ENCODE data around the gene ZNF598.

Gene ZNF598

DNA sequence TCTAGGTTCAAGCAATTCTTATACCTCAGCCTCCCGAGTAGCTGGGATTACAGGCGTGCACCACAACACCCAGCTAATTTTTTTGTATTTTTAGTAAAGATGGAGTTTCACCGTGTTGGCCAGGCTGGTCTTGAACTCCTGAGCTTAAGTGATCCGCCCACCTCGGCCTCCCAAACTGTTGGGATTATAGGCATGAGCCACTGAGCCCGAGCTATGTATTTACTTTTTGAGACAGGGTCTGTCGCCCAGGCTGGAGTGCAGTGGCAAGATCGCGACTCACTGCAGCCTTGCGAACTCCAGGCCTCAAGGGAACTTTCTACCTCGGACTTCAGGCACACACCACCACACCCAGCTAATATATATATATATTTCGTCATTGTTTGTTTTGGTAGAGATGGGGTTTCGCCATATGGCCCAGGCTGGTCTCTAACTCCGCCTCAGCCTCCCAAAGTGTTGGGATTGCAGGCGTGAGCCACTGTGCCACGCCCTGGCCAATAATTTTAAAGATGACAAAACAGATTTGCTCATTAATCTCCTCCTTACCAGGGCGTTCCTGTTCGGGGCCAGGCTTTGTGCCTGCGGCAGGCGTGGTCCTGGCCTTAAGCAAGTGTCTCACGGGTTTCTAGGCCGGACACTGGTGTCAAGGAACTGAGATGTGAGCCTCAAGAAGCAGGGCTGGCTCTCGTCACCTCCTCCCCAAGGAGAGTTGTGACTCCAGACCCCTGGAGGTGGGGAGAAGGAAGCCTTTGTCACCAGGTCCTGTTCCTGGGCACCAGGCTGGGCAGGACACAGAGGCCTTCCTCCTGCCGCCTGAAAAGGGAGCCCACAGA is 5.7 kb upstream of the ZNF598 start (continued):
- TF ChIP-seq, protein P1, sequence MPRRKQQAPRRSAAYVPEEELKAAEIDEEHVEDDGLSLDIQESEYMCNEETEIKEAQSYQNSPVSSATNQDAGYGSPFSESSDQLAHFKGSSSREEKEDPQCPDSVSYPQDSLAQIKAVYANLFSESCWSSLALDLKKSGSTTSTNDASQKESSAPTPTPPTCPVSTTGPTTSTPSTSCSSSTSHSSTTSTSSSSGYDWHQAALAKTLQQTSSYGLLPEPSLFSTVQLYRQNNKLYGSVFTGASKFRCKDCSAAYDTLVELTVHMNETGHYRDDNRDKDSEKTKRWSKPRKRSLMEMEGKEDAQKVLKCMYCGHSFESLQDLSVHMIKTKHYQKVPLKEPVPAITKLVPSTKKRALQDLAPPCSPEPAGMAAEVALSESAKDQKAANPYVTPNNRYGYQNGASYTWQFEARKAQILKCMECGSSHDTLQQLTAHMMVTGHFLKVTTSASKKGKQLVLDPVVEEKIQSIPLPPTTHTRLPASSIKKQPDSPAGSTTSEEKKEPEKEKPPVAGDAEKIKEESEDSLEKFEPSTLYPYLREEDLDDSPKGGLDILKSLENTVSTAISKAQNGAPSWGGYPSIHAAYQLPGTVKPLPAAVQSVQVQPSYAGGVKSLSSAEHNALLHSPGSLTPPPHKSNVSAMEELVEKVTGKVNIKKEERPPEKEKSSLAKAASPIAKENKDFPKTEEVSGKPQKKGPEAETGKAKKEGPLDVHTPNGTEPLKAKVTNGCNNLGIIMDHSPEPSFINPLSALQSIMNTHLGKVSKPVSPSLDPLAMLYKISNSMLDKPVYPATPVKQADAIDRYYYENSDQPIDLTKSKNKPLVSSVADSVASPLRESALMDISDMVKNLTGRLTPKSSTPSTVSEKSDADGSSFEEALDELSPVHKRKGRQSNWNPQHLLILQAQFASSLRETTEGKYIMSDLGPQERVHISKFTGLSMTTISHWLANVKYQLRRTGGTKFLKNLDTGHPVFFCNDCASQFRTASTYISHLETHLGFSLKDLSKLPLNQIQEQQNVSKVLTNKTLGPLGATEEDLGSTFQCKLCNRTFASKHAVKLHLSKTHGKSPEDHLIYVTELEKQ (tag by site-specific recombination; IDR thresholded peaks at IDR 0.05; ENCODE audit: borderline replicate concordance), result no peak
- no peak for TF ChIP-seq ZNF571 (tag by site-specific recombination; IDR thresholded peaks at IDR 0.05)
- peak; percentile 77 for TF ChIP-seq ZNF335 (tag by site-specific recombination; conservative IDR thresholded peaks at IDR 0.05)
- TF ChIP-seq ZNF223 (tag by site-specific recombination; IDR thresholded peaks at IDR 0.05), result no peak
- no peak for TF ChIP-seq ZNF555 (tag by site-specific recombination; conservative IDR thresholded peaks at IDR 0.05)
- TF ChIP-seq, protein P2, sequence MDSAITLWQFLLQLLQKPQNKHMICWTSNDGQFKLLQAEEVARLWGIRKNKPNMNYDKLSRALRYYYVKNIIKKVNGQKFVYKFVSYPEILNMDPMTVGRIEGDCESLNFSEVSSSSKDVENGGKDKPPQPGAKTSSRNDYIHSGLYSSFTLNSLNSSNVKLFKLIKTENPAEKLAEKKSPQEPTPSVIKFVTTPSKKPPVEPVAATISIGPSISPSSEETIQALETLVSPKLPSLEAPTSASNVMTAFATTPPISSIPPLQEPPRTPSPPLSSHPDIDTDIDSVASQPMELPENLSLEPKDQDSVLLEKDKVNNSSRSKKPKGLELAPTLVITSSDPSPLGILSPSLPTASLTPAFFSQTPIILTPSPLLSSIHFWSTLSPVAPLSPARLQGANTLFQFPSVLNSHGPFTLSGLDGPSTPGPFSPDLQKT (IDR thresholded peaks at IDR 0.05; ENCODE audit: borderline replicate concordance, low read depth, low read length), result no peak
- TF ChIP-seq KLF10 (tag by site-specific recombination; IDR thresholded peaks at IDR 0.05), result peak; percentile 87
- peak; percentile 80 for TF ChIP-seq IKZF3 (tag by site-specific recombination; IDR thresholded peaks at IDR 0.05)
- TF ChIP-seq ZFP37 (tag by site-specific recombination; IDR thresholded peaks at IDR 0.05), result no peak
- no peak for TF ChIP-seq ZNF426 (tag by site-specific recombination; IDR thresholded peaks at IDR 0.05)
- TF ChIP-seq ZNF416 (tag by site-specific recombination; IDR thresholded peaks at IDR 0.05), result no peak
- no peak for TF ChIP-seq OVOL3 (tag by site-specific recombination; IDR thresholded peaks at IDR 0.05)
- TF ChIP-seq SP2 (tag by site-specific recombination; IDR thresholded peaks at IDR 0.05), result peak; percentile 72
- TF ChIP-seq ZNF701 (tag by site-specific recombination; IDR thresholded peaks at IDR 0.05), result no peak
- TF ChIP-seq KLF7 (tag by site-specific recombination; IDR thresholded peaks at IDR 0.05; ENCODE audit: borderline replicate concordance), result peak; percentile 98
- TF ChIP-seq, protein P3, sequence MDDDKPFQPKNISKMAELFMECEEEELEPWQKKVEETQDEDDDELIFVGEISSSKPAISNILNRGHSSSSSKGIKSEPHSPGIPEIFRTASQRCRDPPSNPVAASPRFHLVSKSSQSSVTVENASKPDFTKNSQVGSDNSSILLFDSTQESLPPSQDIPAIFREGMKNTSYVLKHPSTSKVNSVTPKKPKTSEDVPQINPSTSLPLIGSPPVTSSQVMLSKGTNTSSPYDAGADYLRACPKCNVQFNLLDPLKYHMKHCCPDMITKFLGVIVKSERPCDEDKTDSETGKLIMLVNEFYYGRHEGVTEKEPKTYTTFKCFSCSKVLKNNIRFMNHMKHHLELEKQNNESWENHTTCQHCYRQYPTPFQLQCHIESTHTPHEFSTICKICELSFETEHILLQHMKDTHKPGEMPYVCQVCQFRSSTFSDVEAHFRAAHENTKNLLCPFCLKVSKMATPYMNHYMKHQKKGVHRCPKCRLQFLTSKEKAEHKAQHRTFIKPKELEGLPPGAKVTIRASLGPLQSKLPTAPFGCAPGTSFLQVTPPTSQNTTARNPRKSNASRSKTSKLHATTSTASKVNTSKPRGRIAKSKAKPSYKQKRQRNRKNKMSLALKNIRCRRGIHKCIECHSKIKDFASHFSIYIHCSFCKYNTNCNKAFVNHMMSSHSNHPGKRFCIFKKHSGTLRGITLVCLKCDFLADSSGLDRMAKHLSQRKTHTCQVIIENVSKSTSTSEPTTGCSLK (tag by site-specific recombination; IDR thresholded peaks at IDR 0.05), result no peak
- TF ChIP-seq, protein P4, sequence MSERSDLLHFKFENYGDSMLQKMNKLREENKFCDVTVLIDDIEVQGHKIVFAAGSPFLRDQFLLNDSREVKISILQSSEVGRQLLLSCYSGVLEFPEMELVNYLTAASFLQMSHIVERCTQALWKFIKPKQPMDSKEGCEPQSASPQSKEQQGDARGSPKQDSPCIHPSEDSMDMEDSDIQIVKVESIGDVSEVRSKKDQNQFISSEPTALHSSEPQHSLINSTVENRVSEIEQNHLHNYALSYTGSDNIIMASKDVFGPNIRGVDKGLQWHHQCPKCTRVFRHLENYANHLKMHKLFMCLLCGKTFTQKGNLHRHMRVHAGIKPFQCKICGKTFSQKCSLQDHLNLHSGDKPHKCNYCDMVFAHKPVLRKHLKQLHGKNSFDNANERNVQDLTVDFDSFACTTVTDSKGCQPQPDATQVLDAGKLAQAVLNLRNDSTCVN (tag by site-specific recombination; optimal IDR thresholded peaks at IDR 0.05), result peak; percentile 33
- no peak for TF ChIP-seq ZNF785 (tag by site-specific recombination; IDR thresholded peaks at IDR 0.05)
- TF ChIP-seq, protein P5, sequence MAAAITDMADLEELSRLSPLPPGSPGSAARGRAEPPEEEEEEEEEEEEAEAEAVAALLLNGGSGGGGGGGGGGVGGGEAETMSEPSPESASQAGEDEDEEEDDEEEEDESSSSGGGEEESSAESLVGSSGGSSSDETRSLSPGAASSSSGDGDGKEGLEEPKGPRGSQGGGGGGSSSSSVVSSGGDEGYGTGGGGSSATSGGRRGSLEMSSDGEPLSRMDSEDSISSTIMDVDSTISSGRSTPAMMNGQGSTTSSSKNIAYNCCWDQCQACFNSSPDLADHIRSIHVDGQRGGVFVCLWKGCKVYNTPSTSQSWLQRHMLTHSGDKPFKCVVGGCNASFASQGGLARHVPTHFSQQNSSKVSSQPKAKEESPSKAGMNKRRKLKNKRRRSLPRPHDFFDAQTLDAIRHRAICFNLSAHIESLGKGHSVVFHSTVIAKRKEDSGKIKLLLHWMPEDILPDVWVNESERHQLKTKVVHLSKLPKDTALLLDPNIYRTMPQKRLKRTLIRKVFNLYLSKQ (tag by site-specific recombination; IDR thresholded peaks at IDR 0.05; ENCODE audit: borderline replicate concordance), result no peak
- TF ChIP-seq ZNF391 (tag by site-specific recombination; IDR thresholded peaks at IDR 0.05; ENCODE audit: borderline replicate concordance, low read depth), result no peak
- TF ChIP-seq, protein P6, sequence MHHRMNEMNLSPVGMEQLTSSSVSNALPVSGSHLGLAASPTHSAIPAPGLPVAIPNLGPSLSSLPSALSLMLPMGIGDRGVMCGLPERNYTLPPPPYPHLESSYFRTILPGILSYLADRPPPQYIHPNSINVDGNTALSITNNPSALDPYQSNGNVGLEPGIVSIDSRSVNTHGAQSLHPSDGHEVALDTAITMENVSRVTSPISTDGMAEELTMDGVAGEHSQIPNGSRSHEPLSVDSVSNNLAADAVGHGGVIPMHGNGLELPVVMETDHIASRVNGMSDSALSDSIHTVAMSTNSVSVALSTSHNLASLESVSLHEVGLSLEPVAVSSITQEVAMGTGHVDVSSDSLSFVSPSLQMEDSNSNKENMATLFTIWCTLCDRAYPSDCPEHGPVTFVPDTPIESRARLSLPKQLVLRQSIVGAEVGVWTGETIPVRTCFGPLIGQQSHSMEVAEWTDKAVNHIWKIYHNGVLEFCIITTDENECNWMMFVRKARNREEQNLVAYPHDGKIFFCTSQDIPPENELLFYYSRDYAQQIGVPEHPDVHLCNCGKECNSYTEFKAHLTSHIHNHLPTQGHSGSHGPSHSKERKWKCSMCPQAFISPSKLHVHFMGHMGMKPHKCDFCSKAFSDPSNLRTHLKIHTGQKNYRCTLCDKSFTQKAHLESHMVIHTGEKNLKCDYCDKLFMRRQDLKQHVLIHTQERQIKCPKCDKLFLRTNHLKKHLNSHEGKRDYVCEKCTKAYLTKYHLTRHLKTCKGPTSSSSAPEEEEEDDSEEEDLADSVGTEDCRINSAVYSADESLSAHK (tag by site-specific recombination; IDR thresholded peaks at IDR 0.05), result no peak
- TF ChIP-seq ZNF48 (tag by site-specific recombination; IDR thresholded peaks at IDR 0.05), result no peak
- TF ChIP-seq, protein P7, sequence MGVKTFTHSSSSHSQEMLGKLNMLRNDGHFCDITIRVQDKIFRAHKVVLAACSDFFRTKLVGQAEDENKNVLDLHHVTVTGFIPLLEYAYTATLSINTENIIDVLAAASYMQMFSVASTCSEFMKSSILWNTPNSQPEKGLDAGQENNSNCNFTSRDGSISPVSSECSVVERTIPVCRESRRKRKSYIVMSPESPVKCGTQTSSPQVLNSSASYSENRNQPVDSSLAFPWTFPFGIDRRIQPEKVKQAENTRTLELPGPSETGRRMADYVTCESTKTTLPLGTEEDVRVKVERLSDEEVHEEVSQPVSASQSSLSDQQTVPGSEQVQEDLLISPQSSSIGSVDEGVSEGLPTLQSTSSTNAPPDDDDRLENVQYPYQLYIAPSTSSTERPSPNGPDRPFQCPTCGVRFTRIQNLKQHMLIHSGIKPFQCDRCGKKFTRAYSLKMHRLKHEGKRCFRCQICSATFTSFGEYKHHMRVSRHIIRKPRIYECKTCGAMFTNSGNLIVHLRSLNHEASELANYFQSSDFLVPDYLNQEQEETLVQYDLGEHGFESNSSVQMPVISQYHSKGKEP (tag by site-specific recombination; IDR thresholded peaks at IDR 0.05), result peak; percentile 36; the same call in 1 of the 2 replicates
- no peak for TF ChIP-seq ZNF157 (tag by site-specific recombination; IDR thresholded peaks at IDR 0.05)
- TF ChIP-seq ZNF266 (tag by site-specific recombination; IDR thresholded peaks at IDR 0.05; ENCODE audit: low read depth), result no peak
